ENCODE results near the gene TRMT1L.
A peak's percentile ranks its signal among the peaks of the same experiment; 100 is the strongest.
"Not testable (repeated sequence)": the region's sequence is repeated elsewhere in the genome, so short reads cannot be mapped to it uniquely, and the experiment has no call there.

Gene TRMT1L

DNA sequence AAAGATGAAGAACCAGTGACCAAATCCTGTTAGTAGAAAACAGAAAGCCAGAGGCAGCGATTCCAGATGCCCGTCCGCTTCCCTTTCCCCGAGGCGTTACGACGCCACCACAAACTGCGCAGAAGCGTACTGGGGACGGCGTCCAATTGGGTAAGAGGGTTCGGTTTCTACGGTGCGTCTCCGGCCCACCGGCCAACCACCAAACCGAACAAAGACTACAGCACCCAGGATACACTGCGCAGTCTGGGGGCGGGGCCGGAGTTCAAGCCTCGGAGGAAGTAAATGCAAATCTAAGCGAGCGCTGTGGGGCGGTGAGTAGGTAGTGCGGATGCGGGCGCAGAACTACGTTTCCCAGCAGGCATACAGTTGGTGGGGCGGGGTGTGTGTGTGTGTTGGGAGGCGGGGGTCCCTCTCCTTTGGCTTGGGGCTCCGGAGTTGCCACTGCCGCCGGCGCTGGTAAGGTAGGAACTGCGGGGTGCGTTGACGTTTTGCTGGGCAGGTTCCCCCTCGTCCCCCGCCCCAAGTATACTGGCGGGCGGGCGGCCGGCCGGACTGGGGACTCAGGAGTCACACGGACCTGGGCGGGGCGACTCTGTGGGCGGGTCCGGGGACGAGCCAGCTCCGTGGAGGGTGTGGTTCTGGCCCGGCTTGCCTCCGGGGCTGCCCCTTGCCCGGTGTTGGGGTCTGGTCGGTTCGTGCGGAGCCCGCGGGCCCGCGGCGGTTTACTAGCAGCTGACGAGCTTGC, at the start of gene TRMT1L, which contains the start of gene SWT1:
Gene TRMT1L, minus strand, starts transcription at position 100 of the 745 bp plus-strand sequence. CDS start 241 bp downstream, outside the sequence.
Gene SWT1, plus strand, starts transcription at position 314 of the 745 bp plus-strand sequence. CDS start 3,675 bp downstream, outside the sequence.
- Histone ChIP-seq H3K4me3 (ENCODE audit: low read depth in 1 of 2, low read length in 2 of 2) (peak within 1 kb of the TSS; percentile 94 to 96), H3K9me3 (ENCODE audit: control insufficient read depth in 1 of 2, low read length in 2 of 2) (no peaks in the 10 kb centered on the region), H3K27me3 (ENCODE audit: low read depth, low read length) (no peaks in the 10 kb centered on the region), H3K36me3 (ENCODE audit: control insufficient read depth in 1 of 2, insufficient read depth in 2 of 2, low read length in 2 of 2) (peaks cover 0 to 7% of the 10 kb centered on the region in 2 donors), H3K27ac (ENCODE audit: low read length) (peak within 1 kb of the TSS; percentile 98), H3K4me1 (ENCODE audit: control insufficient read depth in 1 of 2, insufficient read depth in 2 of 2, low read length in 2 of 2) (peaks cover 19 to 28% of the 10 kb centered on the region in 2 donors)

DNA sequence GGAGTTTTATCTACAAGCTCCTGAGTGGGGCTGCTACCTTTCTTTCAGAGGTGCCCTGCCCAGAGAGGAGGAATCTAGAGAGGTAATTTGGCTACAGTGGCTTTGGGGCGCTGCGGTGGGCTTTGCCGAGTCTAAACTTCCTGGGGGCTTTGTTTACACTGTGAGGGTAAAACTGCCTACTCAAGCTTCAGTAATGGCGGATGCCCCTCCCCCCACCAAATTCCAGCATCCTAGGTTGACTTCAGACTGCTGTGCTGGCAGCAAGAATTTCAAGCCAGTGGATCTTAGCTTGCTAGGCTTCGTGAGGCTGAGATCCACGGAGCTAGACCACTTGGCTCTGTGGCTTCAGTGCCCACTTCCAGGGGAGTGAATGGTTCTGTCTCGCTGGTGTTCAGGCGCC, 44.1 kb upstream of the TRMT1L start:
- H3K4me1 ChIP-seq (ENCODE audit: control insufficient read depth in 1 of 2, insufficient read depth in 2 of 2, low read length in 2 of 2), result no peaks in the 10 kb centered on the region
- no peaks in the 10 kb centered on the region for H3K27me3 ChIP-seq (ENCODE audit: low read depth, low read length)
- H3K4me3 ChIP-seq (ENCODE audit: low read depth in 1 of 2, low read length in 2 of 2), result no peak overlapping the region
- H3K36me3 ChIP-seq (ENCODE audit: control insufficient read depth in 1 of 2, insufficient read depth in 2 of 2, low read length in 2 of 2), result peaks cover 0 to 5% of the 10 kb centered on the region in 2 donors
- peaks cover 0 to 3% of the 10 kb centered on the region in 2 donors for H3K9me3 ChIP-seq (ENCODE audit: control insufficient read depth in 1 of 2, low read length in 2 of 2)
- no peak overlapping the region for H3K27ac ChIP-seq (ENCODE audit: low read length)

DNA sequence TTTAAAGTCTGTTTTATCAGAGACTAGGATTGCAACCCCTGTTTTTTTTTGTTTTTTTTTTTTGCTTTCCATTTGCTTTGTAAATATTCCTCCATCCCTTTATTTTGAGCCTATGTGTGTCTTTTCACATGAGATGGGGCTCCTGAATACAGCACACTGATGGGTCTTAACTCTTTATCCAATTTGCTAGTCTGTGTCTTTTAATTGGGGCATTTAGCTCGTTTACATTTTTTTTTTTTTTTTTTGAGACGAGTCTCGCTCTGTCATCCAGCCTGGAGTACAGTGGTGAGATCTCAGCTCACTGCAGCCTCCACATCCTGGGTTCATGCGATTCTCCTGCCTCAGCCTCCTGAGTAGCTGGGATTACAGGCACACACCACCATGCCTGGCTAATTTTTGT, 42.0 kb upstream of the TRMT1L start:
- H3K4me3 ChIP-seq (ENCODE audit: low read depth in 1 of 2, low read length in 2 of 2); H3K27me3 ChIP-seq (ENCODE audit: low read depth, low read length); H3K9me3 ChIP-seq (ENCODE audit: control insufficient read depth in 1 of 2, low read length in 2 of 2); H3K4me1 ChIP-seq (ENCODE audit: control insufficient read depth in 1 of 2, insufficient read depth in 2 of 2, low read length in 2 of 2); H3K36me3 ChIP-seq (ENCODE audit: control insufficient read depth in 1 of 2, insufficient read depth in 2 of 2, low read length in 2 of 2); H3K27ac ChIP-seq (ENCODE audit: low read length): not testable (repeated sequence)

DNA sequence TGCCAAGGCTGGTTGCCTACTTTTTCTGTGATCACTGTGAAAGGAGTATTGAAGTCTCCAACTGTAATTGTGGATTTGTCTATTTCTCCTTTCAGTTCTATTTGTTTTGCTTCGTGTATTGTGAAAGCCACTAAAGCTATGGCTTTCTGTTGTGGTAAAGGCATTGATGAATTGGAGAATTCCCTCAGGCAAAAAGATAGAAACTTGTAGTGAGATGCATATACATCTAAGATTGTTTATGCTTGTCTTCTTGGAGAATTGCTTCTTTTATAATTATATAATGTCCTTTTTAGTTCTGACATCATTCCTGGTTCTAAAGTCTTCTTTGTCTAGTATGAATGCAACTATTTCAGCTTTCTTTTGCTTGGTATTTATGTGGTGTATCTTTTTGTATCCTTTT, 37.0 kb upstream of the TRMT1L start:
- no peak overlapping the region for H3K4me3 ChIP-seq (ENCODE audit: low read depth in 1 of 2, low read length in 2 of 2)
- no peaks in the 10 kb centered on the region for H3K27me3 ChIP-seq (ENCODE audit: low read depth, low read length)
- H3K36me3 ChIP-seq (ENCODE audit: control insufficient read depth in 1 of 2, insufficient read depth in 2 of 2, low read length in 2 of 2), result peaks cover 0 to 11% of the 10 kb centered on the region in 2 donors
- no peaks in the 10 kb centered on the region for H3K4me1 ChIP-seq (ENCODE audit: control insufficient read depth in 1 of 2, insufficient read depth in 2 of 2, low read length in 2 of 2)
- peaks cover 0 to 3% of the 10 kb centered on the region in 2 donors for H3K9me3 ChIP-seq (ENCODE audit: control insufficient read depth in 1 of 2, low read length in 2 of 2)
- no peak overlapping the region for H3K27ac ChIP-seq (ENCODE audit: low read length)

- no peak overlapping the region for H3K27ac ChIP-seq (ENCODE audit: low read length)
- peaks cover 11 to 36% of the 10 kb centered on the region in 2 donors for H3K36me3 ChIP-seq (ENCODE audit: control insufficient read depth in 1 of 2, insufficient read depth in 2 of 2, low read length in 2 of 2)
- no peaks in the 10 kb centered on the region for H3K9me3 ChIP-seq (ENCODE audit: control insufficient read depth in 1 of 2, low read length in 2 of 2)
- H3K4me3 ChIP-seq (ENCODE audit: low read depth in 1 of 2, low read length in 2 of 2), result no peak overlapping the region
- H3K4me1 ChIP-seq (ENCODE audit: control insufficient read depth in 1 of 2, insufficient read depth in 2 of 2, low read length in 2 of 2), result no peaks in the 10 kb centered on the region
- H3K27me3 ChIP-seq (ENCODE audit: low read depth, low read length), result no peaks in the 10 kb centered on the region
Measured at GRCh38 chr1:185170291-185170848, 13.6 kb upstream of the TRMT1L start.

DNA sequence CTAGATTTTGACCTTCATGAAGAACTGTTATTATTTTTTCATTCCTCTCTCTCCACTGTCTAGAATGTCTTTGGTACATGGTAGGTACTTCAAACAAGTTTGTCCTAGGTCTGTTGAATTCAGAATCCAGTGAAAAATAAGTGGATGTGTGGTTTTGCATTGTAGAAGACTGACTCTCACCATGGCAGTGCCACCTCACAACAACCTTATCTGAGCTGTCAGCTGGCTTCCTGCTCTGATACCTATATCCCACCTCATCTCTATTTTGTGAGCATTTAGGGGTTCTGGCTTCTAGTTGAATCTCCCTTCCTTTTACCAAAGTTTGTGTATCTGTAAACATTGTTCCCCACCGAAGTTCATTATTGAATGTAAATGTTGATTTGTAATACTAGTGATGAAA, 9.4 kb upstream of the TRMT1L start:
- peaks cover 14 to 32% of the 10 kb centered on the region in 2 donors for H3K36me3 ChIP-seq (ENCODE audit: control insufficient read depth in 1 of 2, insufficient read depth in 2 of 2, low read length in 2 of 2)
- no peaks in the 10 kb centered on the region for H3K4me1 ChIP-seq (ENCODE audit: control insufficient read depth in 1 of 2, insufficient read depth in 2 of 2, low read length in 2 of 2)
- H3K4me3 ChIP-seq (ENCODE audit: low read depth in 1 of 2, low read length in 2 of 2), result no peak overlapping the region
- H3K9me3 ChIP-seq (ENCODE audit: control insufficient read depth in 1 of 2, low read length in 2 of 2), result no peaks in the 10 kb centered on the region
- no peak overlapping the region for H3K27ac ChIP-seq (ENCODE audit: low read length)
- no peaks in the 10 kb centered on the region for H3K27me3 ChIP-seq (ENCODE audit: low read depth, low read length)

DNA sequence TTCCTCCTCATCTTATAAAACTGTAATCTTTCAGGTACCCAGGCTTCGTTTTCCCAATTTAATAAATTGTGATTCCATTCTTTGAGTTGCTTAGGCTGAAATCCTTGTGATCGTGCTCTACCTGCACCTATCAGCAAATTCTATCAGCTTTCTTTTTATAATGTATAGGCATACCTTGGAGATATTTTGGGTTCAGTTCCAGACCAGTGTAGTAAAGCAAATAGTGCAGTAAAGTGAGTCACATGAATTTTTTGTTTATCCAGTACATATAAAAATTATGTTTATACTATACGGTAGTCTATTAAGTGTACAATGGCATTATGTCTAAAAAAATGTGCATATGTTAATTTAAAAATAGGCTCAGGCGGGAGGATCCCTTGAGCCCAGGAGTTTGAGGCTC, 5.7 kb upstream of the TRMT1L start:
- H3K4me3 ChIP-seq (ENCODE audit: low read depth in 1 of 2, low read length in 2 of 2), result no peak overlapping the region
- no peaks in the 10 kb centered on the region for H3K9me3 ChIP-seq (ENCODE audit: control insufficient read depth in 1 of 2, low read length in 2 of 2)
- H3K4me1 ChIP-seq (ENCODE audit: control insufficient read depth in 1 of 2, insufficient read depth in 2 of 2, low read length in 2 of 2), result peaks cover 0 to 5% of the 10 kb centered on the region in 2 donors
- no peak overlapping the region for H3K27ac ChIP-seq (ENCODE audit: low read length)
- H3K27me3 ChIP-seq (ENCODE audit: low read depth, low read length), result no peaks in the 10 kb centered on the region
- H3K36me3 ChIP-seq (ENCODE audit: control insufficient read depth in 1 of 2, insufficient read depth in 2 of 2, low read length in 2 of 2), result peaks cover 9 to 26% of the 10 kb centered on the region in 2 donors

DNA sequence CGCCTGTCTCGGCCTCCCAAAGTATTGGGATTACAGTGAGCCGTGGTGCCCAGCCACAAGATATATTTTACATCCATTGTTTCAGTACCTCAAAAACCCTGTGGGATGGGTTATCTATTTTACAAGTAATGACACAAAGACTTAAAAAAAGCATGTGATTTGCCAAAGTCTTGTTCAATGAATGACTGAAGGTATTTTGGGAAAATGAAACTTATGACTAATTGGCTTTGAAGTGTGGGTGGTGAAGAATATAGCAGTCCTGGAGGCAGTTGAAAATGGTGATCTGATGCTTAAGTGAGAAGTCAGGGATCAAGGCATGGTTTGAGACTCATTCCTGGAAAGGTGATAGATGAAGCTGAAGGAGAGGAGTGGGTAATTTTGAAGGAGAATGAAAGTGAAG, 3.2 kb upstream of the TRMT1L start:
- Histone ChIP-seq H3K9me3 (ENCODE audit: control insufficient read depth in 1 of 2, low read length in 2 of 2) (no peaks in the 10 kb centered on the region), H3K4me1 (ENCODE audit: control insufficient read depth in 1 of 2, insufficient read depth in 2 of 2, low read length in 2 of 2) (peaks cover 7 to 13% of the 10 kb centered on the region in 2 donors), H3K36me3 (ENCODE audit: control insufficient read depth in 1 of 2, insufficient read depth in 2 of 2, low read length in 2 of 2) (peaks cover 3 to 9% of the 10 kb centered on the region in 2 donors), H3K27ac (ENCODE audit: low read length) (no peak overlapping the region), H3K27me3 (ENCODE audit: low read depth, low read length) (no peaks in the 10 kb centered on the region), H3K4me3 (ENCODE audit: low read depth in 1 of 2, low read length in 2 of 2) (no peak overlapping the region)

GRCh38 chr1:185158800-185159199, 2.0 kb upstream of the TRMT1L start:
- Histone ChIP-seq H3K27me3 (ENCODE audit: low read depth, low read length) (no peaks in the 10 kb centered on the region), H3K36me3 (ENCODE audit: control insufficient read depth in 1 of 2, insufficient read depth in 2 of 2, low read length in 2 of 2) (peaks cover 3 to 7% of the 10 kb centered on the region in 2 donors), H3K4me1 (ENCODE audit: control insufficient read depth in 1 of 2, insufficient read depth in 2 of 2, low read length in 2 of 2) (peaks cover 16 to 18% of the 10 kb centered on the region in 2 donors), H3K4me3 (ENCODE audit: low read depth in 1 of 2, low read length in 2 of 2) (no peak overlapping the region), H3K9me3 (ENCODE audit: control insufficient read depth in 1 of 2, low read length in 2 of 2) (no peaks in the 10 kb centered on the region), H3K27ac (ENCODE audit: low read length) (no peak overlapping the region)

DNA sequence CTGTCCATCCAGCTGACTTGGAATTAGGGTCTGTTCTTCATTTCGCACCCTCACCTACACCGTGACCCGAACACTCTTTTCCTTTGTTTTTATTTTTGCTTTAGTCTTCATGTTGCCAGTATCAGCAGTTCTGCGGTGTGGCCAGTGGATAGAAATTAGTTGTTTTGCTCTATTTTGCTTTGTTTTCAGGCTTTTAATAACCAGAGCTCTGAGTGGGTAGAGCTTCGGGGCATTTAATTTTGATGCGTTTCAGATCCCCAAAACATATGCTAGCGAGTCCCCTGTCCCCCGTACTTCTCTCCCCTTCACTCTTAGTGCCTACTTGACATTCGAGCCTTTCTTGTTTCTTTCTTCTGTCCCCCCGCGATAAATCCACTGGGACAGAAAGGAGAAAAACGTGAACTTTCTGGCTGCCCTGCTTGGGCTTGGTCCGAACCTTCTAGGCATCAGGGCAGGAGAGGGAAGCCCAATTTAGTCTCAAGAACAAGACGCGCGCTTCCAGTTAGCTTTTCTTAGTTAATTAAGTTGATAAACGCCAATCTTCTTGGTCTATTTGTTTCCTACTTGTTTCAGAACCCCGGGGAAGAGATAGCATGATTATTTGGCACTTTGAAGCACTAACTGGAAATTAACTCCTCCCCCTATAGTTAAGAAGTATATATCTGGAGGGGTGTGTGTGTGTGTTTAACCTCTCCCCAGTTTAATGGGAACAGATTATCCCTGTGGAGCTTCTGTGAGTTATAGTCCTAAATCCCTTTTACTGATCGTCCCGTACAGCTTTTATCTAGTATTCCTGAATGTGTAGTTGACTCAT, 1.1 kb upstream of the TRMT1L start:
- Histone ChIP-seq H3K27me3 (ENCODE audit: low read depth, low read length) (no peaks in the 10 kb centered on the region), H3K36me3 (ENCODE audit: control insufficient read depth in 1 of 2, insufficient read depth in 2 of 2, low read length in 2 of 2) (peaks cover 3 to 7% of the 10 kb centered on the region in 2 donors), H3K4me3 (ENCODE audit: low read depth in 1 of 2, low read length in 2 of 2) (peak overlapping the region; percentile 94 to 96), H3K27ac (ENCODE audit: low read length) (peak overlapping the region; percentile 98), H3K9me3 (ENCODE audit: control insufficient read depth in 1 of 2, low read length in 2 of 2) (no peaks in the 10 kb centered on the region), H3K4me1 (ENCODE audit: control insufficient read depth in 1 of 2, insufficient read depth in 2 of 2, low read length in 2 of 2) (peaks cover 19 to 24% of the 10 kb centered on the region in 2 donors)

DNA sequence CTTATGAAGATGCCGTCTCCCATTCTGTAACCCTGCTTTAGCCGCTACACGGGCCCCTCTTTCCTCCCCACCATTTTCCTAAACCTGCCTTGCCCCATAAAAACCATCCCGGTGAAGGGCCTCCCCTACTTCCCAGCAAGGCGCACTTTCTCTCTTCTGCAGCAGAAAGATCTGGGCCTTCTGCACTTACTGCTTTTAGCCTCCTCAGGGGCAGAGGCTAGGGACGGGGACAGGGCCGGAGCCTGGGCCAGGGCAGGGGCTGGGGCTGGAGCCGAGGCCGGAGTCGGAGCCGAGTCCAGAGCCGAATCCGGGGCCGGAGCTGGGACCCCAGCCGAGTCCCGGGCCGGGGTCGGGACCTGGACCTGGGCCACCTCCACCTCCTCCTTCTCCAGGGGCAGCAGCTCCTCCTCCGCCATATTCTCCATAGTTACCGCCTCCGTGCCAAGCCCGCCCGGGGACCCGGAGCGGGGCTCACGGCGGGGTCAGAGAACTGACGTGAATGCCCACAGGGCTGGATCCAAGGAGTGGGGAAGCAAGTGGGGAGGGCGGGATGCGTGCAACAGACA, 382 bp downstream of the TRMT1L start:
- Histone ChIP-seq H3K4me3 (ENCODE audit: low read depth in 1 of 2, low read length in 2 of 2) (peak overlapping the region; percentile 94 to 96), H3K4me1 (ENCODE audit: control insufficient read depth in 1 of 2, insufficient read depth in 2 of 2, low read length in 2 of 2) (peaks cover 19 to 28% of the 10 kb centered on the region in 2 donors), H3K9me3 (ENCODE audit: control insufficient read depth in 1 of 2, low read length in 2 of 2) (no peaks in the 10 kb centered on the region), H3K36me3 (ENCODE audit: control insufficient read depth in 1 of 2, insufficient read depth in 2 of 2, low read length in 2 of 2) (peaks cover 0 to 7% of the 10 kb centered on the region in 2 donors), H3K27ac (ENCODE audit: low read length) (peak overlapping the region; percentile 98), H3K27me3 (ENCODE audit: low read depth, low read length) (no peaks in the 10 kb centered on the region)

Data from muscle layer of duodenum (tissue), 2 donors.